Measurements from ENCODE around the gene DEDD.
A peak's percentile ranks its signal among the peaks of the same experiment; 100 is the strongest.

The DEDD gene

GRCh38 chr1:161088587-161089110, 43.8 kb downstream of the DEDD start:
- Histone ChIP-seq H3K9me3 (replicated peaks; ENCODE audit: low read length) (no peaks in the 10 kb centered on the region), H3K27me3 (ENCODE audit: control insufficient read depth, insufficient read depth, low read length) (no peaks in the 10 kb centered on the region), H3K36me3 (ENCODE audit: insufficient read depth, low read length) (no peaks in the 10 kb centered on the region), H3K9ac (ENCODE audit: low read depth, low read length) (no peak overlapping the region), H3K4me2 (ENCODE audit: low read length) (no peak overlapping the region), H3K4me1 (ENCODE audit: control insufficient read depth, insufficient read depth, low read length) (peaks cover 48% of the 10 kb centered on the region), H3K4me3 (ENCODE audit: low read length) (no peak overlapping the region)

- Histone ChIP-seq H3K4me2 (ENCODE audit: low read length) (no peak overlapping the region), H3K27me3 (ENCODE audit: control insufficient read depth, insufficient read depth, low read length) (no peaks in the 10 kb centered on the region), H3K4me1 (ENCODE audit: control insufficient read depth, insufficient read depth, low read length) (peaks cover 44% of the 10 kb centered on the region), H3K9me3 (replicated peaks; ENCODE audit: low read length) (no peaks in the 10 kb centered on the region), H3K4me3 (ENCODE audit: low read length) (no peak overlapping the region), H3K9ac (ENCODE audit: low read depth, low read length) (no peak overlapping the region), H3K36me3 (ENCODE audit: insufficient read depth, low read length) (no peaks in the 10 kb centered on the region)
Measured at GRCh38 chr1:161086457-161086856, 46.0 kb downstream of the DEDD start.

GRCh38 chr1:161085165-161085564, 47.3 kb downstream of the DEDD start:
- no peak overlapping the region for H3K4me2 ChIP-seq (ENCODE audit: low read length)
- no peak overlapping the region for H3K4me3 ChIP-seq (ENCODE audit: low read length)
- H3K9ac ChIP-seq (ENCODE audit: low read depth, low read length) = peak overlapping the region; percentile 3
- no peaks in the 10 kb centered on the region for H3K9me3 ChIP-seq (replicated peaks; ENCODE audit: low read length)
- peaks cover 56% of the 10 kb centered on the region for H3K4me1 ChIP-seq (ENCODE audit: control insufficient read depth, insufficient read depth, low read length)
- no peaks in the 10 kb centered on the region for H3K36me3 ChIP-seq (ENCODE audit: insufficient read depth, low read length)
- no peaks in the 10 kb centered on the region for H3K27me3 ChIP-seq (ENCODE audit: control insufficient read depth, insufficient read depth, low read length)

- peaks cover 56% of the 10 kb centered on the region for H3K4me1 ChIP-seq (ENCODE audit: control insufficient read depth, insufficient read depth, low read length)
- H3K27me3 ChIP-seq (ENCODE audit: control insufficient read depth, insufficient read depth, low read length) = no peaks in the 10 kb centered on the region
- no peak overlapping the region for H3K4me2 ChIP-seq (ENCODE audit: low read length)
- H3K4me3 ChIP-seq (ENCODE audit: low read length) = no peak overlapping the region
- no peak overlapping the region for H3K9ac ChIP-seq (ENCODE audit: low read depth, low read length)
- no peaks in the 10 kb centered on the region for H3K9me3 ChIP-seq (replicated peaks; ENCODE audit: low read length)
- no peaks in the 10 kb centered on the region for H3K36me3 ChIP-seq (ENCODE audit: insufficient read depth, low read length)
Measured at GRCh38 chr1:161084597-161084988, 47.9 kb downstream of the DEDD start.

- Histone ChIP-seq H3K4me1 (ENCODE audit: control insufficient read depth, insufficient read depth, low read length) (peaks cover 55% of the 10 kb centered on the region), H3K4me2 (ENCODE audit: low read length) (peak overlapping the region; percentile 39), H3K27me3 (ENCODE audit: control insufficient read depth, insufficient read depth, low read length) (no peaks in the 10 kb centered on the region), H3K9me3 (replicated peaks; ENCODE audit: low read length) (no peaks in the 10 kb centered on the region), H3K36me3 (ENCODE audit: insufficient read depth, low read length) (no peaks in the 10 kb centered on the region), H3K4me3 (ENCODE audit: low read length) (no peak overlapping the region), H3K9ac (ENCODE audit: low read depth, low read length) (peak overlapping the region; percentile 33)
Measured at GRCh38 chr1:161083748-161084596, 48.5 kb downstream of the DEDD start.

GRCh38 chr1:161082996-161083747, 49.3 kb downstream of the DEDD start:
- no peaks in the 10 kb centered on the region for H3K9me3 ChIP-seq (replicated peaks; ENCODE audit: low read length)
- no peaks in the 10 kb centered on the region for H3K36me3 ChIP-seq (ENCODE audit: insufficient read depth, low read length)
- peak overlapping the region; percentile 53 for H3K9ac ChIP-seq (ENCODE audit: low read depth, low read length)
- H3K27me3 ChIP-seq (ENCODE audit: control insufficient read depth, insufficient read depth, low read length) = no peaks in the 10 kb centered on the region
- H3K4me3 ChIP-seq (ENCODE audit: low read length) = no peak overlapping the region
- H3K4me2 ChIP-seq (ENCODE audit: low read length) = peak overlapping the region; percentile 39
- H3K4me1 ChIP-seq (ENCODE audit: control insufficient read depth, insufficient read depth, low read length) = peaks cover 47% of the 10 kb centered on the region

- no peak overlapping the region for H3K9ac ChIP-seq (ENCODE audit: low read depth, low read length)
- no peak overlapping the region for H3K4me3 ChIP-seq (ENCODE audit: low read length)
- H3K4me2 ChIP-seq (ENCODE audit: low read length) = no peak overlapping the region
- no peaks in the 10 kb centered on the region for H3K36me3 ChIP-seq (ENCODE audit: insufficient read depth, low read length)
- no peaks in the 10 kb centered on the region for H3K9me3 ChIP-seq (replicated peaks; ENCODE audit: low read length)
- no peaks in the 10 kb centered on the region for H3K27me3 ChIP-seq (ENCODE audit: control insufficient read depth, insufficient read depth, low read length)
- peaks cover 46% of the 10 kb centered on the region for H3K4me1 ChIP-seq (ENCODE audit: control insufficient read depth, insufficient read depth, low read length)
Measured at GRCh38 chr1:161082483-161082882, 50.0 kb downstream of the DEDD start.

- Histone ChIP-seq H3K4me1 (ENCODE audit: control insufficient read depth, insufficient read depth, low read length) (peaks cover 46% of the 10 kb centered on the region), H3K9me3 (replicated peaks; ENCODE audit: low read length) (no peaks in the 10 kb centered on the region), H3K27me3 (ENCODE audit: control insufficient read depth, insufficient read depth, low read length) (peaks cover 2% of the 10 kb centered on the region), H3K4me3 (ENCODE audit: low read length) (no peak overlapping the region), H3K4me2 (ENCODE audit: low read length) (no peak overlapping the region), H3K36me3 (ENCODE audit: insufficient read depth, low read length) (no peaks in the 10 kb centered on the region), H3K9ac (ENCODE audit: low read depth, low read length) (no peak overlapping the region)
Measured at GRCh38 chr1:161081519-161081918, 50.9 kb downstream of the DEDD start.

- peaks cover 46% of the 10 kb centered on the region for H3K4me1 ChIP-seq (ENCODE audit: control insufficient read depth, insufficient read depth, low read length)
- peaks cover 2% of the 10 kb centered on the region for H3K27me3 ChIP-seq (ENCODE audit: control insufficient read depth, insufficient read depth, low read length)
- H3K4me3 ChIP-seq (ENCODE audit: low read length) = no peak overlapping the region
- no peaks in the 10 kb centered on the region for H3K36me3 ChIP-seq (ENCODE audit: insufficient read depth, low read length)
- H3K4me2 ChIP-seq (ENCODE audit: low read length) = no peak overlapping the region
- no peak overlapping the region for H3K9ac ChIP-seq (ENCODE audit: low read depth, low read length)
- no peaks in the 10 kb centered on the region for H3K9me3 ChIP-seq (replicated peaks; ENCODE audit: low read length)
Measured at GRCh38 chr1:161080441-161081405, 51.7 kb downstream of the DEDD start.

- no peak overlapping the region for H3K4me3 ChIP-seq (ENCODE audit: low read length)
- no peak overlapping the region for H3K9ac ChIP-seq (ENCODE audit: low read depth, low read length)
- no peaks in the 10 kb centered on the region for H3K36me3 ChIP-seq (ENCODE audit: insufficient read depth, low read length)
- H3K4me2 ChIP-seq (ENCODE audit: low read length) = no peak overlapping the region
- H3K27me3 ChIP-seq (ENCODE audit: control insufficient read depth, insufficient read depth, low read length) = peaks cover 2% of the 10 kb centered on the region
- no peaks in the 10 kb centered on the region for H3K9me3 ChIP-seq (replicated peaks; ENCODE audit: low read length)
- peaks cover 35% of the 10 kb centered on the region for H3K4me1 ChIP-seq (ENCODE audit: control insufficient read depth, insufficient read depth, low read length)
Measured at GRCh38 chr1:161079436-161080110, 52.9 kb downstream of the DEDD start.

Measured in skeletal muscle satellite cell (primary cell).